ENCODE data around the gene ZNF594. TPM values are rescaled to one million over a fixed set of nuclear protein-coding genes. Genes with fewer than 3 reads are reported as not detected.

The ZNF594 gene
- total RNA-seq, 1 donor from 2014 or later: 21.0 TPM

GRCh38 chr17:5203908-5204294 is 12.2 kb upstream of the ZNF594 start:
- Mint-ChIP-seq H3K9me3 (peaks cover 6% of the 10 kb centered on the region), H3K4me3 (no peak overlapping the region), H3K4me1 (no peaks in the 10 kb centered on the region), H3K27ac (no peak overlapping the region), H3K27me3 (ENCODE audit: low read depth) (no peaks in the 10 kb centered on the region), H3K36me3 (peaks cover 9% of the 10 kb centered on the region)
- no peak for TF ChIP-seq CTCF (IDR thresholded peaks at IDR 0.05; ENCODE audit: unreplicated experiment)
- DNase-seq (ENCODE audit: low spot score in 2 of 2, unreplicated experiment in 2 of 2): no peak

- Mint-ChIP-seq H3K27ac (no peak overlapping the region), H3K4me3 (no peak overlapping the region), H3K4me1 (no peaks in the 10 kb centered on the region), H3K9me3 (peaks cover 6% of the 10 kb centered on the region), H3K27me3 (ENCODE audit: low read depth) (no peaks in the 10 kb centered on the region), H3K36me3 (peaks cover 9% of the 10 kb centered on the region)
- no peak for DNase-seq (ENCODE audit: low spot score in 2 of 2, unreplicated experiment in 2 of 2)
- TF ChIP-seq CTCF (IDR thresholded peaks at IDR 0.05; ENCODE audit: unreplicated experiment): no peak
These were observed 11.7 kb upstream of the ZNF594 start for GRCh38 chr17:5203178-5203907.

- Mint-ChIP-seq H3K4me3 (no peak overlapping the region), H3K36me3 (peaks cover 9% of the 10 kb centered on the region), H3K27me3 (ENCODE audit: low read depth) (no peaks in the 10 kb centered on the region), H3K27ac (no peak overlapping the region), H3K4me1 (no peaks in the 10 kb centered on the region), H3K9me3 (peaks cover 6% of the 10 kb centered on the region)
- TF ChIP-seq CTCF (IDR thresholded peaks at IDR 0.05; ENCODE audit: unreplicated experiment): no peak
- DNase-seq (ENCODE audit: low spot score in 2 of 2, unreplicated experiment in 2 of 2): no peak
These were observed 9.3 kb upstream of the ZNF594 start for GRCh38 chr17:5201011-5201410.

GRCh38 chr17:5200360-5200759 is 8.7 kb upstream of the ZNF594 start:
- no peak overlapping the region for H3K27ac Mint-ChIP-seq
- DNase-seq (ENCODE audit: low spot score in 2 of 2, unreplicated experiment in 2 of 2): no peak
- TF ChIP-seq CTCF (IDR thresholded peaks at IDR 0.05; ENCODE audit: unreplicated experiment): no peak
- H3K36me3 Mint-ChIP-seq: peaks cover 12% of the 10 kb centered on the region
- H3K9me3 Mint-ChIP-seq: peaks cover 6% of the 10 kb centered on the region
- no peaks in the 10 kb centered on the region for H3K4me1 Mint-ChIP-seq
- H3K27me3 Mint-ChIP-seq (ENCODE audit: low read depth): no peaks in the 10 kb centered on the region
- no peak overlapping the region for H3K4me3 Mint-ChIP-seq

GRCh38 chr17:5198472-5198871 is 6.8 kb upstream of the ZNF594 start:
- no peaks in the 10 kb centered on the region for H3K4me1 Mint-ChIP-seq
- DNase-seq (ENCODE audit: low spot score in 2 of 2, unreplicated experiment in 2 of 2): no peak
- H3K4me3 Mint-ChIP-seq: no peak overlapping the region
- H3K27ac Mint-ChIP-seq: no peak overlapping the region
- peaks cover 7% of the 10 kb centered on the region for H3K36me3 Mint-ChIP-seq
- H3K27me3 Mint-ChIP-seq (ENCODE audit: low read depth): no peaks in the 10 kb centered on the region
- no peaks in the 10 kb centered on the region for H3K9me3 Mint-ChIP-seq
- TF ChIP-seq CTCF (IDR thresholded peaks at IDR 0.05; ENCODE audit: unreplicated experiment): no peak
